GM19452 (cell line): Measurements from ENCODE around the gene VAT1L.
"Not testable (repeated sequence)": the region's sequence is repeated elsewhere in the genome, so short reads cannot be mapped to it uniquely, and the experiment has no call there.

Source experiments
- ATAC-seq: cut with Tn5 transposase; IDR thresholded peaks from one replicate; pipeline ENCODE4 v1.9.1; 2021; ENCODE audit not compliant: unreplicated experiment

Gene VAT1L

DNA sequence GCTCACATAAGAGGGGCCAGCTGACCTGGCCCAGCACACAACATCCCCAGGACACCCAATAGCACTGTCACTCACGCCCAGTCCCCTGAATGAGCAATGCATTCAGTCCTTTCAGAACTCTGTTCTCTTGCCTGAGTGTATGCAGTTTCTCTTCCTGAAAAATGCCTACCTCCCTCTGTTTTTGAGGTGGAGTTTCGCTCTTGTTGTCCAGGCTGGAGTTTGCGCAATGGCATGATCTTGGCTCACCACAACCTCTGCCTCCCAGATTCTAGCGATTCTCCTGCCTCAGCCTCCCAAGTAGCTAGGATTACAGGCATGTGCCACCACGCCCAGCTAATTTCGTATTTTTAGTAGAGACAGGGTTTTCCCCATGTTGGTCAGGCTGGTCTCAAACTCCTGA is 159.2 kb downstream of the VAT1L start:
- ATAC-seq = not testable (repeated sequence)

GRCh38 chr16:77948835-77949234 is 160.5 kb downstream of the VAT1L start:
- ATAC-seq = no peak

- ATAC-seq = no peak
Observed at GRCh38 chr16:77949445-77949844, 161.1 kb downstream of the VAT1L start.

GRCh38 chr16:77951788-77952187 is 163.4 kb downstream of the VAT1L start:
- ATAC-seq = no peak

DNA sequence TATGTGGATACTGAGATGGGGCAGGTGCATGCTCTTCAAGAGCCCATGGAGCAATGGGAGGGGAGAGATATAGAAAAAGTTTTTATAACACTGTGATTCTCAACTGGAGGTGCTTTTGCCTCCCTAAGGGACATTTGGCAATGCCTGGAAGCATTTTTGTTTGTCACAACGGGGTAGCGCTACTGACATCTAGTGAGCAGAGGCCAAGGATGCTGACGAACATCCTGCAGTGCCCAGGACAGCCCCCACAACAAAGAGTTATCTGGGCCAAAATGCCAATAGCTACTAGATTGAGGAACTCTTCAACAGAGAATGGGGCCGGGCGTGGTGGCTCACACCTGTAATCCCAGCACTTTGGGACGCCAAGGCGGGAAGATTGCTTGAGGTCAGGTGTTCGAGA is 166.8 kb downstream of the VAT1L start:
- no peak for ATAC-seq

GRCh38 chr16:77956231-77956630 is 167.9 kb downstream of the VAT1L start:
- ATAC-seq = no peak

DNA sequence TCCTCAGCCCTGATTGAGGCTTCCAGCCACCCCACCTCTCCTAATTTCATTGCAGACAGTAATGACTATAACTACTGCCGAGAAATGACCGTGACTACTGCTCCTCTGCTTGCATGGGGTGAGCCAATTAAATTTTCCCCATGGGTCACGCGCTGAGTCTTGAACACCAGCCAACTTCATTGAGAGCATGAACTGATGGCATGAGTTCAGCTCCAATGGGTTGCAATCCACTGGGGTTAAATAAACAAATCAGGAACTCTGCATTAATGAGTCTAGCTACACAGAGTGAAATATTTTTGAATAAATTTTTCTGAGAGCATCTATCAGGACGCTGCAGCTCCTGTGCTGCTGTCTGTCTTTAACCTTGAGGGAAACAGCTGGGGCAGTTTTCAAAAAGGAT is 172.4 kb downstream of the VAT1L start:
- no peak for ATAC-seq

GRCh38 chr16:77961814-77962213 is 173.4 kb downstream of the VAT1L start:
- no peak for ATAC-seq

DNA sequence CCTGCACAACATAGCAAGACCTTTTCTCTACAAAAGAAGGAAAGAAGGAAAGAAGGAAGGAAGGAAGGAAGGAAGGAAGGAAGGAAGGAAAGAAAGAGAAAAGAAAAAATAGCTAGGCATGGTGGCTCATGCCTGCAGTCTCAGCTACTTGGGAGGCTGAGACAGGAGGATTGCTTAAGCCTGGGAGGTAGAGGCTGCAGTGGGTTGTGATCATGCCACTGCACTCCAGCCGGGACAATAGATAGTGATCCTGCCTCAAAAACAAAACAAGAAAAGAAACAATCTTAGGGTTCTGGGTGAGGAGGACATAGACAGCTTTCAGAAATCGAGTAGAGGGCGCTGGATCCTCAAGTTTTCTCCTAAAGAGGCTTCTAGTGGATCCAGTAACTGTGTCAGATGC is 174.3 kb downstream of the VAT1L start:
- no peak for ATAC-seq

- ATAC-seq = no peak
Observed at GRCh38 chr16:77963185-77964044, 175.1 kb downstream of the VAT1L start.

DNA sequence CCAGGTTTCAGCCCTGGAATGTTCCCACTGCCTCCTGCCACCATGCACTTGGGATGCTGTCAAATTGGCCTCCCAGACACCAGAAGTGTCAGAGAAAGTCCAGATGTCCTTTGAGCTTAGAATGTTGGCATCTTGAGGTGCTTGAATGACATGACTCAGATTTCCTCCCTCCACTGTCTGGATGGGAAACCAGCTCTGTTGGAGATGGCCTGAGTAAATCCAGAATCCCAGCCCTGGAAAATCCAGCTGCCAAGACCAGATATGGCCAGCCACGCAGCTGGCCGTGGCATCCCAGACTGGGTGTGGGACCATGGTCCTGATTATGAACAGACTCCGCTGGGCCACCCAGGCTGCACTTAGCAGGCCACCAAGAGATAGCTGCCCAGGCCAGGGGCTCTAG is 177.0 kb downstream of the VAT1L start:
- ATAC-seq = no peak

- no peak for ATAC-seq
Observed at GRCh38 chr16:77967054-77967904, 178.9 kb downstream of the VAT1L start.

DNA sequence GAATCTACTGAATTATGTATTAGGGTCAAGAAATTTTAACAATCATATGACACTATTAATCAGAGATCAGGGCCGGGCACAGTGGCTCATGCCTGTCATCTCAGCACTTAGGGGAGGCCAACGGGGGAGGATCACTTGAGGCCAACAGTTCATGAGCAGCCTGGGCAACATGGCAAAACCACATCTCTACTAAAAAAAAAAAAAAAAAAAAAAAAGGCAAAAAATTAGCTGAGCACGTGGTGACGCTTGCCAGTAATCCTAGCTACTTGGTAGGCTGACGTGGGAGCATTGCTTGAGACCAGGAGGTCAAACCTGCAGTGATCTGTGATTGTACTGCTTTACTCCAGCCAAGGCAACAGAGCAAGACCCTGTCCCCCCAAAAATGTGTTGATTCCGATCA is 181.5 kb downstream of the VAT1L start:
- ATAC-seq = no peak

GRCh38 chr16:77970371-77970770 is 182.0 kb downstream of the VAT1L start:
- no peak for ATAC-seq

- peak; percentile 72 for ATAC-seq
Observed at GRCh38 chr16:77971306-77972061, 183.1 kb downstream of the VAT1L start.

DNA sequence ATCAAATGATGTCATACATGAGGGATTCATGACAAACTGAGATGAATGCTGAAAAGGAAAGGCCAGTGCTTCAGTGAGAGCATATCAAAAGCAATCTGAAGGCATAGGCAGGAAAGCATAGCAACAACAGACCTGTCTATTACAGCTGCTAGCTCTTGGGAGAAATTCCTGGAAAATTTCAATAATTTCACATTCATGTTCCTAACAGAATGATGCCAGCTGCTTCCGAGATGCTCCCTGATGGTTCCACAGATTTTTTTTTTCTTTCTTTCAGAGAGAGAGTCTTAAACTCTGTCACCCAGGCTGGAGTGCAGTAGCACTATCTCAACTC is 183.7 kb downstream of the VAT1L start:
- ATAC-seq = no peak

DNA sequence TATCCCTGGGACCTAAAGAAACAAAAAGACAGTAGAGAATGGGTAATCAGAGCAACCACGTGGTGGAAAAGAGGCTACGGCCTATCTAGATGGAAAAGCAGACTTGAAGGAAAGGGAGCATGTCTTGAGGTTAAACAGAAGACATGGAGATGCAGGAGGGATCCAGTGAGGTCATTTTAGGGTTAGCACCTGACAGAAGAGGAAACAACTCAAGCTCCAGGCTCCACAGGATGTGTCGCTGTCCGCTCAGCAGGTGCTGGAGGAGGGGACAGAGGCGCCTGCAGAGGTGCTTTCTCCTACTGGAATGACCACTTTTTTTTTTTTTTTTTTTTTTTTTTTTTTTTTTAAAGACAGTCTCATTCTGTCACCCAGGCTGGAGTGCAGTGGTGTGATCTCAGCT is 186.5 kb downstream of the VAT1L start:
- ATAC-seq = no peak

DNA sequence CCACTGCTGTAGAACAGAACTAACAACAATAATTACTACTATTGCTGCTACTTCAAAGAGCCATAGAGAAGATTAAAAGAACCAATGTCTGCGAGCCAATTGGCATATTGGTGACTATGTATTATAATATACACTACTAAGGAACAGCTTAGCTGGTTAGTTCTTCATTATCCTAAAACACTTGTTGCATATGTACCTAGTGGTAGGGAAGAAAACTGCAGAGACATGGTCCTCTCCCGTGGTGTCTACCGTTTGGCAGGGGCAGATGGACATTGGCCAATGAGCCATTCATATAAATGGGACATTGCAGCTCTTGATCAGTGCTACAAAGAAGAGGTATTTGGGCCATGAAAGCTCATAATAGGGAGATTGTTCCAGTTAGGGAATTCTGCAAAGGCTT is 187.6 kb downstream of the VAT1L start:
- no peak for ATAC-seq

- no peak for ATAC-seq
Observed at GRCh38 chr16:77977339-77977738, 189.0 kb downstream of the VAT1L start.

DNA sequence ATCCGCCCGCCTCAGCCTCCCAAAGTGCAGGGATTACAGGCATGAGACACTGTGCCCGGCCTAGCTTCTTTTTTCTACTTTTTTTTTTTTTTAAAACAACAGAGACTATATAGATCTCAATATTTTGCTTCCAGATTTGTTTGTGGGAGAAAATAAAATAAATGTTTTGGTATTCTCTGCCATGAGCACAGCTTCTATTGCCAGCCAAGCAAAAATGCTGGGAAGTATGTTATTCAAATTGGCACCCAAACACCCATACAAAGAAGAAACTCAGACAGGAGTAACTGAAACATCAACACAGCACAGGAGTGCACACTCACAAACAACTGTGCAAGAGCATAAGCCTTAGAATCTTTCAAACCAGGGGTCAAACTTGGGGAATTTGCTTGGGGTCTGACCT is 196.7 kb downstream of the VAT1L start:
- no peak for ATAC-seq

GRCh38 chr16:77986011-77986740 is 197.8 kb downstream of the VAT1L start:
- no peak for ATAC-seq
